NCI-H1694 treated with DMSO at 0.1 percent for 48 hours (cell line): ENCODE data around the gene SERPINC1.
"Not testable (repeated sequence)": the region's sequence is repeated elsewhere in the genome, so short reads cannot be mapped to it uniquely, and the experiment has no call there.

ENCODE experiments used
- DNase-seq: peaks from one replicate; lab custom pipeline; 2025; lab: John Stamatoyannopoulos, UW

The SERPINC1 gene

DNA sequence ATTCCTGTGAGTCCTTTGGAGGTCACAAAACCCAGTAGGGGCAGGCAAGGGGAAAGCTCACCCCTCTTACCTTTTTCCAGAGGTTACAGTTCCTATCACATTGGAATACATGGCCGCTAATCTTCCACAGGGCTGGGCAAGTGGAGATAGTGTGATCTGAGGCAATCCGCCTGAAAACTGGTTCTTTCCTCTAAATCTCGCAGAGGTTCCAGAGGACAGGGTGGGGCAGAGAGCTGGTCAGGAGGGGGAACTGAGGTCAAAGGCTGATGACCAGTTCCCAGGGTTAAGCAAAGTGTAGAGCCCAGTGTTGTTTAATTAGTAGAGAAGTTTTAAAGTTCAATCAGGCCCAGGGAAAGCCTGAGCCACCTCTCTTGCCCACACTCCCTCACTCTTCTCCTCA lies at the start of gene SERPINC1:
TSS of gene SERPINC1 (minus strand) at position 179 of the 400 bp plus-strand sequence. CDS start at position 111, 68 bp downstream.
- no peak for DNase-seq

GRCh38 chr1:173965896-173966295 lies 48.8 kb upstream of the SERPINC1 start:
- not testable (repeated sequence) for DNase-seq

- no peak for DNase-seq
Measured at GRCh38 chr1:173963477-173963876, 46.4 kb upstream of the SERPINC1 start.

- no peak for DNase-seq
Measured at GRCh38 chr1:173960625-173961024, 43.5 kb upstream of the SERPINC1 start.

DNA sequence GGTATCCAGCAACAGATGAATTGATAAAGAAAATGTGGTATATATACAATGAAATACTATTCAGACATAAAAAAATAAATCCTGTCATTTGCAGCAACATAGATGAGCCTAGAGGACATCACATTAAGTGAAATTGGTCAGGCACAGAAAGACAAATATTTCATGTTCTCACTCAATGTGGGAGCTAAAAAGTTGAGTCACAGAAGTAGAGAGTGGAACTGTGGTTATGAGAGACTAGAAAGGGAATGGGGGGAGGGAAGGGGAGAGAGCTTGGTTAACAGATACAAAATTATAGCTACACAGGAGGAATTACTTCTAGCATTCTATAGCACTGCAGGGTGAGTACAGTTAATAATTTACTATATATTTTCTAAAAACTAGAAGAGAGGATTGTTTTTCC lies 37.1 kb upstream of the SERPINC1 start:
- DNase-seq: no peak

DNA sequence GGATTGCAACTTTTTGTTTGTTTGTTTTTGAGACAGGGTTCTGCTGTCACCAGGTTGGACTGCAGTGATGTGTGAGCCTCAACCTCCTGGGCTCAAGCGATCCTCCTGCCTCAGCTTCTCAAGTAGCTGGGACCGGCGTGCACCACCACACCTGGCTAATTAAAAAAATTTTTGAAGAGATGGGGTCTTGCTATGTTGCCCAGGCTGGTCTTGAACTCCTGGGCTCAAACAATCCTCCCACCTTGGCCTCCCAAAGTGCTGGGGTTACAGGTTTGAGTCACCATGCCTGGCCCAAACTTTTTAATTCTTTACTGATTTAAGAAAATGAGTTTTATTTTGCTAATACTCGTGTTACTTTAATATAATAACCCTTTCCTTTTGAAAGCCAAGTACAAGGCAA lies 31.5 kb upstream of the SERPINC1 start:
- DNase-seq: no peak

- DNase-seq: no peak
Measured at GRCh38 chr1:173946380-173946921, 29.3 kb upstream of the SERPINC1 start.

DNA sequence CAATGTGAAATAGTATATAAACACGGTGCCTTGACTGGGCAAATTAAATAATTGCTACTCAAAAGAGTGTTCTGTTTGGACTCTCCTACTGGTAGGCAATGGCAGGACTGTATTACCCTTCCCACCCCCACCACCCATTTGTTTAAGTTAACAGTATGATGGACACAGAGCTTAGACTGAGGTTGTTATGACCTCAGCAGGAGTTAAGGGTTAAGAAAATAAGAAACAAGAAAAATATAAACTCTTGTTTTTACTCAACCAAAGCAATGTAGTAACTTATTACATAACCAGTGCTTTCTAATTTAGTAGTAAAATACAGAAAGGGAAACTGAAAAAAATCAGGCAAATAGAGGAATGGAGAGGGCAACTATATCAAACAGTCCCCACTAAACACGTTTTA lies 19.9 kb upstream of the SERPINC1 start:
- no peak for DNase-seq

DNA sequence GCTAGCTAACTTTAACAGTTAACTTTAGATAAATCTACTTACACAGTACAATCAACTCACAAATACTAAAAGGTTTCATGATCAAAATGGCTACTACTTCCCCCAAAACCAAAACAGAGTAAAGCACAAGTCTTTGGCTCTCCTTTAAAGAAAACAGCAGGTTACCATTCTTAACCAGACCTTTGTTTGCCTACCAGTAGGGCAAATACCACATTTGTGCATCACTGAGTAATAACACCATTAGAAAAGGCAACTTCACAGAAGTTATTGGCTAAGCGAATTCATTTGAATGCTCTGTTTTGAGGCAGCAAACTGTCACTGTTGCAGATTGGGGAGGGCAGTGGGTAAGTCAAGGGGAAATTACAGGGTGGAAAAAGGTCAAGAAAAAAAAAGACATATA lies 17.3 kb upstream of the SERPINC1 start:
- no peak for DNase-seq

DNA sequence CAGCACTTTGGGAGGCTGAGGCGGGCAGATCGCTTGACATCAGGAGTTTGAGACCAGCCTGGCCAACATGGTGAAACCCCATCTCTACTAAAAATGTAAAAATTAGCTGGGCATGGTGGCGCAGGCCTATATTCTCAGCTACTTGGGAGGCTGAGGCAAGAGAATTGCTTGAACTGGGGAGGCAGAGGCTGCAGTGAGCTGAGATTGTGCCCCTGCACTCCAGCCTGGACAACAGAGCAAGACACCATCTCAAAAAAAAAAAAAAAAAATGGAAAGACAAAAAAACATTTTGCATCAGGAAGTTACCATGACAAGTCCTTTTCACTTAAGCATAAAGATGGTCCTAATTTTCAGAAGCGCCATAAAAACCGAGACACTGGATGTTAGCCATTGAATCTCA lies 13.4 kb upstream of the SERPINC1 start:
- not testable (repeated sequence) for DNase-seq

DNA sequence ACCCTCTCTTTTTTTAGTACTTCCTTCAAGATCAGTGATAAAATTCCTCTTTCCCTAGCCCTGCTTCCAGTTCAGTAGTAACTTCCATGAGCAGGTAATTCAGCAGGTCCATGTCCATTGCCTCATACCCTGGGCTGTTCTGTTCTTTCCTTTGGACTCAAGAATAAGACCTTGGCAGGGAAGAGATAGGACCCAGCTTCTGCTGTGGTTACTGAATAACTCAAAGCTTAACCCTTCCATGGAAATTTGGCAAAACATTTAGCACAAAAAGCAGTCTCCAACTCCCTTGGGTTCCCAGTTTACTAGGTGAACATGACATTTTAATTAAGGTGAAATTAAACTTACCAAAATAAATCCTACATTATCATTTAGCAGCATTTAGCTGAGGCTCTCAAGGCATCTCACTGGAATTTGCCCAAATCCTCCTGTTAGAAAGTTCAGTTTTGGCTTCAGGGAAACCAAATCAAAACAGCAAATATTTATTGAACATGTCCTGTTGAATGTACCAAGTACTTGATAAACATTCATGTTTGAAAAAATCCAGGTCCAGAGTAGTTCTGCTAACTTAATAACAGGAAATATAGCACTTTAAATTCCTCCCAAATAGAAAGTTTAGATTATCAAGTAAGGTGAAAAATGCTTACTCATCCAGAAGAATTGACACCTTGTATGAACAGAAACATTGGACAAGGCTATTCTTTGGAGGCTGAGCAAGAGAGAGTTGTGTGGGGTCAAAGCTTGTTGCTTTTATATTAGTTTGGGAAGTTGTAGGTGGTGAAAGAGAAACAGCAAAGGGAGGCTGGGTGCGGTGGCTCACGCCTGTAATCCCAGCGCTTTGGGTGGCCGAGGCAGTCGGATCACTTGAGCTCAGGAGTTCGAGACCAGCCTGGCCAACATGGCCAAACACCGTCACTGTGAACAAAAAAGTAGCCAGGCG lies 8.4 kb upstream of the SERPINC1 start:
- DNase-seq: no peak

DNA sequence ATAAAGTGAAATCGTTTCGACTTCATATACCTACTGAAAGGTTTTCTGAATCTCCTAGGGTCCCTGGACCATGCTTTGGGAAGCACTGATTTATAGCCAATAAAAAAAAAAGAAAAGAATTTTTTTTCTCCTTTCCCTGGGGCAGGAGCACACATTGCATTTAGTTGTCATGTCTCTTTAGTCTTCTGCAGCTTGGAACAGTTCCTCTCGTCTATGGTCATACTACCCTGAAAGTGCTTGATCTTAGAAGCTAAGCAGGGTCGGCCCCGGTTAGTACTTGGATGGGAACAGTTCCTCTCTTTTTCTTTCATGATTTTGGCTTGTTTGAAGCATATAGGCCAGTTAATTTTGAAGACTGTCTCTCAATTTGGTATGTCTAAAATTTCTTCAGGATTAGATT lies 3.7 kb upstream of the SERPINC1 start:
- no peak for DNase-seq

- no peak for DNase-seq
Measured at GRCh38 chr1:173917635-173918493, 737 bp upstream of the SERPINC1 start.

DNA sequence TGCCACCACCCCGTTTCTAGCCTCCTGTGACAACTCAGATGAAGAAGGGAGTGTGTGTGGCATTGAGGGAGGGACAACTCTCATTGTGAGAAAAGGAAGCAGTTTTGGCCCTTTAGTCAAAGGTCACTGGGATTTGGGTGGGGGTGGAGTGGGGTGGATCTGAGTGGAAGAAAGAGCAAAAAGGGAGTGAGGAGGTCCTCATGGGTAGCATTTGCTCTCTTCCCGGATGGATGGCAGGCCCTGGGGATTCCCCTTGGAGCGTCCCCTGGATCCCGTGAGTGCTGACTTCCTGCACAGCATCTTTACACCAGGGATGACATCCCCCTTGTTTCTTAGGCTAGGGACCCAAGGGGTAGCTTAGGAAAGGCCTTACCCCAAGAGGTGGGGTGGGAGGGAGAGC lies 460 bp downstream of the SERPINC1 start:
- DNase-seq: no peak

DNA sequence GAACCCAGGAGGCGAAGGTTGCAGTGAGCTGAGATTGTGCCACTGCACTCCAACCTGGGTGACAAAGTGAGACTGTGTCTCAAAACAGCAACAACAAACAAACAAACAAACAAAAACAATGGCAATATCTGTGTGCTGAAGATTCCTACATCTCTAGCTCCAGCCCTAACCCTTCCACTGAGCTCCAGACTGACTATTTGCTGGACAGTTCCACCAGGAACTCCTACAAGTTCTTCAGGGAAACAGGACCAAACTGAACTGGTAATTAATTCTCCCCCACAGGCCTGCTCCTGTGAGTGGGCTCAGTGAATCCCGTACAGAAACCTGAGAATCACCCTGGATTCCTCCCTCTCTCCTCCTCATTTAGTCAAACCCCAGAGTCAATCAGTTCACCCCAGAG lies 1.5 kb downstream of the SERPINC1 start:
- no peak for DNase-seq

DNA sequence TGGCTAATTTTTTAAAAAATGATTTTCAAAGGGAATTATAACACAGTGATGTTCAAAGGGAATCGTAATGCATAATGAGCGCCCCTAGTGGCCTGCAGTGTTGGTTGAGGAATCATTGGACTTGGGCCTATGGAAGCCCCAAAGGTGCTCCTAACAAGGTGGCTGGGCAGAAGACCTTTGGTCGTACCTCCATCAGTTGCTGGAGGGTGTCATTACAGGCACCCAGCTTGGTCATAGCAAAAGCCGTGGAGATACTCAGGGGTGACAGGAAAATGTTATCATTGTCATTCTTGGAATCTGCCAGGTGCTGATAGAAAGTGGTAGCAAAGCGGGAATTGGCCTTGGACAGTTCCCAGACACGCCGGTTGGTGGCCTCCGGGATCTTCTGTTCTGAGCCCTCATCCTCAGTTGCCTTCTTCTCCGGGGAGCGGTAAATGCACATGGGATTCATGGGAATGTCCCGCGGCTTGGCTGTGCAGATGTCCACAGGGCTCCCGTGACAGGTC lies 2.7 kb downstream of the SERPINC1 start:
- peak; percentile 25 for DNase-seq

- DNase-seq: no peak
Measured at GRCh38 chr1:173913111-173913510, 4.0 kb downstream of the SERPINC1 start.

- no peak for DNase-seq
Measured at GRCh38 chr1:173903827-173904531, 13.1 kb downstream of the SERPINC1 start.

DNA sequence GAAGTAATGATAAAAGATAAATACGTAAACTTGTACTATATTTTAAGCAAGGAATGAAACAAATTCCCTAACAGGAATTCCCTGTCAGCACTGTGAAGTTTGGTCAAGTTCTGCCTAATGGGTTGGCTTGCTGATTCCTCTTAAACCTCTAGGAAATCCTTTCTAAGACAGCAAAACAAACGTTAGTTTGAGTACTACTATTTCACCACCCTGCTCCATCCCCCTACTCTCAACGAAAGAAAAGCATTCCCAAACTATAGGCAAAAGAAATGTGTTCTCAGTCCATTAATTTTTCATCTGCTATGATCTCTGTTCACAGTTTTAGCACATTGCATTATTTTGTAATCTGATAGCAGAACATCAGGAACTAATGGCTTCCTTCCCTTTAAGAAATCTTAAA lies 16.1 kb downstream of the SERPINC1 start:
- DNase-seq: no peak

DNA sequence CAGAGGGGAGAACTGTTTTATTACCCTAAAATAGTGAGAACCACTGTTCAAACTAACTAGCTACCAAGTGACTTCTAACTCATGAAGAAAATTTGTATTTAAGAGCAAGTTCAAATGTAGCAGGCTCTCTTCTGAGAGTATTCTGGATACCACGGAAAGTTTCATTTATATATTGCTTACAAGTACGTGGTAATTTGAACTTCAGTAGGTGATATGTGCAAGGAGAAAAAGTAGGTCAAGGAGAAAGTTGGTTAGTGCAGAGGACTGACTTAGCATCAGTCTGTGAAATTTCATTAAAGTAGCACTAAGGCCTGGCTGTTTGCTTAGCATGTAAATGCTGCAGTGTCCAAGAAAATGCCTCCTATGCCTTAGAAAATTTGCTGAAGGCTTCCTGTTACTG lies 16.7 kb downstream of the SERPINC1 start:
- no peak for DNase-seq

DNA sequence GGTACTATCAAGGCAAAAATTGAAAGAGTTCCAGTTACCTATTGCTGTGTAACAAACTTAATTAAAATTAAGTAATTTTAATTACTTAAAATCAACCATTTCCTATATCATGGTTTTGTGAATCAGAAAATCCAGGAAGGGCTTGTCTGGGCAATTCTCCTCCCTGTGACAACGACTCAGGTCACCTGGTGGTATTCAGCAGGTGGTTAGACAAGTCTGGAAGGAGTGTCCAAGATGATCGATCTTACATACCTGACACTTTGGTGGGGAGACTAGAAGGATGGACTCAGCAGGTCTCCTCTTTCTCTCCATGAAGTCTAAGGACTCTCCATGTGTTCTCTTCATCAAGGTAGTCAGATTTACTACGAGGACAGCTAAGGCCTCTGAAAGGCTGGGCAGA lies 22.9 kb downstream of the SERPINC1 start:
- DNase-seq: no peak

- DNase-seq: no peak
Measured at GRCh38 chr1:173893611-173894010, 23.5 kb downstream of the SERPINC1 start.
